ENCODE data around the gene BEST2. TPM values are rescaled to one million over a fixed set of nuclear protein-coding genes. Genes with fewer than 3 reads are reported as not detected.

Gene BEST2
- total RNA-seq, 4 donors from 2014 or later, result 0.63 TPM; not detected in 3

DNA sequence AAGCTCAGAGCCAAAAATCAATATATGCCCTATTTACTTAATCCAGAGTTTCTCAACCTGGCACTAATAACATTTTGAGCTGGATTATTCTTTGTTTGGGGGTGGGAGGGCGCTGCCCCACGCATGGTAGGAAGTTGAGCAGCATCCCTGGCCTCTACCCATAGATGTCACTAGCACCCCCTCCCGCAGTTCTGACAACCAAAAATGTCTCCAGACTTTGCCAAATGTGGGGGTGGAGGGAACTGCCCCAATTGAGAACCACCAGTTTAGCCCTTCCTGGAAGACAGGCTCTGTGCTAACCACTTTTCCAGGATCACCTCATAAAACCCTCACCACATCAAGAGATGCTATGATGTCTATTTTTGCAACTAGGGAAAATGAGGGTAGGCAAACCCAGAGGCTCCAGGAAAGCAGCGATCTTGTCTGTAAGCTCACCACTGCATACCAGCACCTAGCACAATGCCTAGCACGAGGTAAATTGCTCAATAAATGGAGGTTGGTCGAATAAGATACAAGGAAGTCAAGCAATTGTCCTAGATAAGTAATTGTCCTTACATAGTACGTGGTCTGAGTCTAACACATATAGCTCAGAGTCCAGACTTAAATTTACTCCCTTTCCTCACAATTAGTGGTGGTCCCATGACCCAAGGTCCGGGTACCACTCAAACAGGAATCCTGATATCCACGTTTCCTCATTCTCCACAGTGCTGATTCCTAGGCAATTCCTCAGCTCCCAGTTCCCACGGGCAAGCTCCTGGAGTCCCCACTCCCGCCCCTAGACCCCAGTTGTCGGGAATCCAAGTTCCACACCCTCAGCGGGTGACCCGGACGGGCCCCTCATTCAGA is 18.0 kb upstream of the BEST2 start:
- ATAC-seq, result no peak
- peaks cover 30 to 42% of the 10 kb centered on the region in 2 donors for H3K4me1 ChIP-seq
- peaks cover 0 to 33% of the 10 kb centered on the region in 2 donors for H3K36me3 ChIP-seq
- peak overlapping the region; percentile 94 to 100 (median 96) for H3K4me3 ChIP-seq
- in situ Hi-C loops (cut with MboI; ENCODE audit: low sequenced_read_pairs in 4 of 4) (no loop called here), intact Hi-C loops (cut with DNase I; ENCODE audit: low total_unique reads) (loop anchor here (1.0 to 10.0 kb wide), 3 partner anchors 11 to 381 kb away; partner anchors contain the start of genes DHPS, NACC1 and TRMT1)
- H3K9me3 ChIP-seq, result no peaks in the 10 kb centered on the region
- no peak for TF ChIP-seq POLR2A (IDR thresholded peaks at IDR 0.05)
- TF ChIP-seq, protein P1, sequence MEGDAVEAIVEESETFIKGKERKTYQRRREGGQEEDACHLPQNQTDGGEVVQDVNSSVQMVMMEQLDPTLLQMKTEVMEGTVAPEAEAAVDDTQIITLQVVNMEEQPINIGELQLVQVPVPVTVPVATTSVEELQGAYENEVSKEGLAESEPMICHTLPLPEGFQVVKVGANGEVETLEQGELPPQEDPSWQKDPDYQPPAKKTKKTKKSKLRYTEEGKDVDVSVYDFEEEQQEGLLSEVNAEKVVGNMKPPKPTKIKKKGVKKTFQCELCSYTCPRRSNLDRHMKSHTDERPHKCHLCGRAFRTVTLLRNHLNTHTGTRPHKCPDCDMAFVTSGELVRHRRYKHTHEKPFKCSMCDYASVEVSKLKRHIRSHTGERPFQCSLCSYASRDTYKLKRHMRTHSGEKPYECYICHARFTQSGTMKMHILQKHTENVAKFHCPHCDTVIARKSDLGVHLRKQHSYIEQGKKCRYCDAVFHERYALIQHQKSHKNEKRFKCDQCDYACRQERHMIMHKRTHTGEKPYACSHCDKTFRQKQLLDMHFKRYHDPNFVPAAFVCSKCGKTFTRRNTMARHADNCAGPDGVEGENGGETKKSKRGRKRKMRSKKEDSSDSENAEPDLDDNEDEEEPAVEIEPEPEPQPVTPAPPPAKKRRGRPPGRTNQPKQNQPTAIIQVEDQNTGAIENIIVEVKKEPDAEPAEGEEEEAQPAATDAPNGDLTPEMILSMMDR (IDR thresholded peaks at IDR 0.05 in 4 of 5, conservative IDR thresholded peaks at IDR 0.05 in 1 of 5), result peak in 1 of 5 experiments; percentile 17
- H3K27me3 ChIP-seq, result no peaks in the 10 kb centered on the region
- H3K27ac ChIP-seq, result peak overlapping the region; percentile 89 to 99 (median 98)
- DNase-seq, result no peak

DNA sequence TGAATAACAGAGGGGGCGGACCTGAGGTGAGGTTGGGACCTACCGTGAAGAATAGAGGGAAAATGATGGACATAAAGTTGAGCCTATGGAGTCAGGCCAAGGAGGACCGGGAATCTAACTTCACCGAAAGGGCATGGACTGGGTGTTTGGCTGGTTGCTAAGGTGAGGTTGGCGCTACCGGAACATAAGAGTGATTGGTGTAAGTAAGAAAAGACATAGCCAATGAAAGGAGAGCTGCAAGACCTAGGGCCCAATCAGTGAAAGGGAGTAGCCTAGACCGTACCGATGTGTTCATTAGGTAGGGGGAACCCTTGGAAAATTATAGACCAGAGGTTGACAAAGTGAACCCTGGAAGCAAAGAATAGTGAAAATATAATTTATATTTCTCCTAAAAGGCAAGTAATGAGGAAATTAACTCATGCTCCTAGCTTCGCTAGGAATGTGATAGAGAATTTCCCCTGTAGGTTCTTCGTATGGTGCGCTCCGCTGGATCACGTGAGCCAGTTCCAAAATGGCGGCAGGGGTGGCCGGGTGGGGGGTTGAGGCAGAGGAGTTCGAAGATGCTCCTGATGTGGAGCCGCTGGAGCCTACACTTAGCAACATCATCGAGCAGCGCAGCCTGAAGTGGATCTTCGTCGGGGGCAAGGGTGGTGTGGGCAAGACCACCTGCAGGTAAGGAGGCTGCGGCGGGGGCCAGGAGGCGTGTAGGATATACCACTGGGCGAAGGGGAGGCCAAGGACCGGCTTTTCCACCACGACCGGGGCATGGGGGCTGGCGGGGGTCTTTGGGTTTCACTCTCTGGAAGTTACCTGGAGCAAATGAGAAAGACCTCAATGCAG is 14.4 kb upstream of the BEST2 start, which contains the start of gene GET3:
Gene GET3, plus strand, starts transcription at position 503 of the 840 bp plus-strand sequence. Its CDS starts 9 bp downstream, at position 512.
- in situ Hi-C loops (cut with MboI; ENCODE audit: low sequenced_read_pairs in 4 of 4) (no loop called here), intact Hi-C loops (cut with DNase I; ENCODE audit: low total_unique reads) (loop anchor here (1.0 to 10.0 kb wide), 2 partner anchors 127 to 378 kb away; partner anchors contain the start of genes NACC1, TRMT1, ZNF490 and ZNF791)
- Histone ChIP-seq H3K27me3 (no peaks in the 10 kb centered on the region), H3K4me1 (peaks cover 29 to 35% of the 10 kb centered on the region in 2 donors), H3K9me3 (no peaks in the 10 kb centered on the region), H3K27ac (peak within 1 kb of the TSS; percentile 81 to 93 (median 86)), H3K36me3 (peaks cover 0 to 38% of the 10 kb centered on the region in 2 donors), H3K4me3 (peak within 1 kb of the TSS; percentile 76 to 95 (median 88))
- DNase-seq, result peak; percentile 93 to 95
- ATAC-seq, result peak; percentile 93 to 94
- TF ChIP-seq, protein P1 (IDR thresholded peaks at IDR 0.05 in 4 of 5, conservative IDR thresholded peaks at IDR 0.05 in 1 of 5), result peak in 1 of 5 experiments; percentile 41
- TF ChIP-seq POLR2A (IDR thresholded peaks at IDR 0.05), result no peak

GRCh38 chr19:12737835-12738351 is 13.7 kb upstream of the BEST2 start:
- peaks cover 24 to 29% of the 10 kb centered on the region in 2 donors for H3K4me1 ChIP-seq
- DNase-seq, result no peak
- peaks cover 0 to 39% of the 10 kb centered on the region in 2 donors for H3K36me3 ChIP-seq
- no peaks in the 10 kb centered on the region for H3K27me3 ChIP-seq
- TF ChIP-seq POLR2A (IDR thresholded peaks at IDR 0.05), result no peak
- TF ChIP-seq, protein P1 (IDR thresholded peaks at IDR 0.05 in 4 of 5, conservative IDR thresholded peaks at IDR 0.05 in 1 of 5), result no peak
- in situ Hi-C loops (cut with MboI; ENCODE audit: low sequenced_read_pairs in 4 of 4) (no loop called here), intact Hi-C loops (cut with DNase I; ENCODE audit: low total_unique reads) (loop anchor here (1.0 to 10.0 kb wide), 2 partner anchors 128 to 377 kb away; partner anchors contain the start of genes NACC1, TRMT1, ZNF490 and ZNF791)
- ATAC-seq, result no peak
- H3K9me3 ChIP-seq, result no peaks in the 10 kb centered on the region
- H3K27ac ChIP-seq, result peak overlapping the region; percentile 81 to 93 (median 86)
- H3K4me3 ChIP-seq, result peak overlapping the region; percentile 76 to 95 (median 88)

DNA sequence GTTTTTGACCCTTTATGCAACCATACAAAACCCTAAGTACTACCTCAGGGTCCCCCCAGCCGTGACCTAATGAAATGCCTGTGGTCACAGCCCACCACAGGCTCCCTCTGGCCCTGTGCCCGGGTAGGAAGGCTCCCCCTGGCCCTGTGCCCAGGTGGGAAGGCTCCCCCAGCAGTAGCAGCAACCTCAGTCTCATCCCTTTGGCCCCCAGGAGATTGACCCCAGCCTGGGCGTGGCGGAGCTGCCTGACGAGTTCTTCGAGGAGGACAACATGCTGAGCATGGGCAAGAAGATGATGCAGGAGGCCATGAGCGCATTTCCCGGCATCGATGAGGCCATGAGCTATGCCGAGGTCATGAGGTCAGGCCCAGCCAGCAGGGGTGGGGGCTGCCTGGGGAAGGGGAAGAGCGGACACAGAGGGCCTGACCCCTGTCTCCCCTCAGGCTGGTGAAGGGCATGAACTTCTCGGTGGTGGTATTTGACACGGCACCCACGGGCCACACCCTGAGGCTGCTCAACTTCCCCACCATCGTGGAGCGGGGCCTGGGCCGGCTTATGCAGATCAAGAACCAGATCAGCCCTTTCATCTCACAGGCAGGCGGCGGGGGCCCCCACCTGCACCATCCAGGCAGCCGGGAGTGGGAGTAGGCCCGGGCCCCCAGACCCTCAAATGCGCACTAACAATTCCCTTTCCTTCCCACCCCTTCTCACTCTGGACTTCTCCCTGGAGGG is 6.3 kb upstream of the BEST2 start:
- intact Hi-C loops (cut with DNase I; ENCODE audit: low total_unique reads), result no loop called here
- Histone ChIP-seq H3K36me3 (peaks cover 0 to 71% of the 10 kb centered on the region in 2 donors), H3K9me3 (no peaks in the 10 kb centered on the region), H3K4me1 (peaks cover 0 to 3% of the 10 kb centered on the region in 2 donors), H3K4me3 (no peak overlapping the region), H3K27me3 (peaks cover 4 to 15% (median 6%) of the 10 kb centered on the region in 3 donors), H3K27ac (no peak overlapping the region)
- TF ChIP-seq POLR2A (IDR thresholded peaks at IDR 0.05), result no peak
- TF ChIP-seq, protein P1 (IDR thresholded peaks at IDR 0.05 in 4 of 5, conservative IDR thresholded peaks at IDR 0.05 in 1 of 5), result no peak
- DNase-seq, result no peak
- in situ Hi-C loops (cut with MboI; ENCODE audit: low sequenced_read_pairs in 4 of 4), result no loop called here
- ATAC-seq, result no peak

All from gastrocnemius medialis (tissue), 4 donors.